DOHH2 (cell line): ENCODE measurements around the gene DMD.

ENCODE experiments used
- H3F3A ChIP-seq: fragments of 200-600 bp; sonication (generic), shearing (Covaris generic); 2 replicates; pipeline ENCODE4 v1.6.0; 2016; ENCODE audit warnings: antibody characterized with exemption, mild to moderate bottlenecking; ENCODE audit not compliant: control insufficient read depth, insufficient read depth
- H3K27ac ChIP-seq: fragments of 200-600 bp; sonication (generic); 2 replicates; pipeline ENCODE4 v1.5.1; 2014; ENCODE audit warnings: low read depth, mild to moderate bottlenecking, low read length, moderate library complexity
- H3K27me3 ChIP-seq: fragments of 200-600 bp; sonication (generic); 2 replicates; pipeline ENCODE4 v1.6.1; 2014; ENCODE audit warnings: mild to moderate bottlenecking, low read length, mixed read lengths; ENCODE audit not compliant: control insufficient read depth
- H3K36me3 ChIP-seq: fragments of 200-600 bp; sonication (generic); 2 replicates; pipeline ENCODE4 v1.6.1; 2014; ENCODE audit warnings: mild to moderate bottlenecking, low read length, moderate library complexity, mixed read lengths; ENCODE audit not compliant: control insufficient read depth
- H3K4me1 ChIP-seq: fragments of 200-600 bp; sonication (generic); 2 replicates; pipeline ENCODE4 v1.6.1; 2014; ENCODE audit warnings: mild to moderate bottlenecking, low read length, mixed read lengths; ENCODE audit not compliant: control insufficient read depth
- H3K4me2 ChIP-seq: fragments of 200-600 bp; sonication (generic); 2 replicates; pipeline ENCODE4 v1.6.0; 2014; ENCODE audit warnings: mild to moderate bottlenecking, low read length, moderate library complexity
- H3K4me3 ChIP-seq: fragments of 200-600 bp; sonication (generic); 2 replicates; pipeline ENCODE4 v1.5.1; 2014; ENCODE audit warnings: mild to moderate bottlenecking, low read length, mixed read lengths
- H3K79me2 ChIP-seq: fragments of 200-600 bp; sonication (generic); 2 replicates; pipeline ENCODE4 v1.6.1; 2014; ENCODE audit warnings: mild to moderate bottlenecking, low read length, mixed read lengths; ENCODE audit not compliant: control insufficient read depth
- H3K9me2 ChIP-seq: fragments of 200-600 bp; sonication (generic); replicated peaks from 2 replicates; pipeline ENCODE4 v1.6.1; 2014; ENCODE audit warnings: mild to moderate bottlenecking, low read length, mixed read lengths; ENCODE audit not compliant: control insufficient read depth
- H3K9me3 ChIP-seq: fragments of 200-600 bp; sonication (generic); 2 replicates; pipeline ENCODE4 v1.6.1; 2014; ENCODE audit warnings: antibody characterized with exemption, low read length, mixed read lengths; ENCODE audit not compliant: control insufficient read depth, insufficient read depth
- H4K20me1 ChIP-seq: fragments of 200-600 bp; sonication (generic); 2 replicates; pipeline ENCODE4 v1.6.0; 2014; ENCODE audit warnings: low read depth, mild to moderate bottlenecking, antibody characterized with exemption, low read length, moderate library complexity; ENCODE audit not compliant: control insufficient read depth, insufficient read depth
- CTCF ChIP-seq: fragments of 200-600 bp; sonication (generic); IDR thresholded peaks from one replicate; pipeline ENCODE4 v1.5.1; 2014; ENCODE audit warnings: antibody characterized with exemption, mild to moderate bottlenecking, low read depth, low read length; ENCODE audit not compliant: poor library complexity, severe bottlenecking
- EZH2phosphoT487 ChIP-seq: fragments of 200-600 bp; sonication (generic); IDR thresholded peaks from 2 replicates; pipeline ENCODE4 v1.6.1; 2017; ENCODE audit warnings: borderline replicate concordance, mild to moderate bottlenecking, antibody characterized with exemption, low read length, moderate library complexity, mixed read lengths

Gene DMD

GRCh38 chrX:32778965-32779364 is 432.4 kb downstream of the DMD start:
- Histone ChIP-seq H4K20me1 (no peaks in the 10 kb centered on the region), H3K4me3 (no peak overlapping the region), H3F3A (no peaks in the 10 kb centered on the region), H3K36me3 (no peaks in the 10 kb centered on the region), H3K79me2 (no peaks in the 10 kb centered on the region), H3K9me3 (no peaks in the 10 kb centered on the region), H3K27me3 (no peaks in the 10 kb centered on the region), H3K4me2 (no peak overlapping the region), H3K9me2 (no peaks in the 10 kb centered on the region), H3K4me1 (no peaks in the 10 kb centered on the region), H3K27ac (no peak overlapping the region)
- TF ChIP-seq CTCF = no peak
- no peak for TF ChIP-seq EZH2phosphoT487

- Histone ChIP-seq H3F3A (no peaks in the 10 kb centered on the region), H3K27ac (no peak overlapping the region), H3K9me2 (no peaks in the 10 kb centered on the region), H3K4me2 (no peak overlapping the region), H3K4me1 (no peaks in the 10 kb centered on the region), H3K27me3 (no peaks in the 10 kb centered on the region), H3K4me3 (no peak overlapping the region), H3K9me3 (no peaks in the 10 kb centered on the region), H4K20me1 (no peaks in the 10 kb centered on the region), H3K36me3 (no peaks in the 10 kb centered on the region), H3K79me2 (no peaks in the 10 kb centered on the region)
- TF ChIP-seq EZH2phosphoT487 (no peak), CTCF (no peak)
Observed at GRCh38 chrX:32774966-32775365, 436.4 kb downstream of the DMD start.

- no peaks in the 10 kb centered on the region for H3K27me3 ChIP-seq
Observed at GRCh38 chrX:32749070-32749469, 462.3 kb downstream of the DMD start.

More at GRCh38 chrX:32749070-32749469, 462.3 kb downstream of the DMD start:
- Histone ChIP-seq H3K79me2 (no peaks in the 10 kb centered on the region), H3K36me3 (no peaks in the 10 kb centered on the region), H3F3A (no peaks in the 10 kb centered on the region), H4K20me1 (no peaks in the 10 kb centered on the region), H3K27ac (no peak overlapping the region), H3K4me3 (no peak overlapping the region), H3K9me2 (no peaks in the 10 kb centered on the region), H3K9me3 (no peaks in the 10 kb centered on the region), H3K4me1 (no peaks in the 10 kb centered on the region), H3K4me2 (no peak overlapping the region)
- TF ChIP-seq CTCF (no peak), EZH2phosphoT487 (no peak)
